Bronchial epithelial cell (primary cell): ENCODE measurements around the gene TNRC6A. TPM values are rescaled to one million over a fixed set of nuclear protein-coding genes. Genes with fewer than 3 reads are reported as not detected.

ENCODE experiments used
- DNase-seq: peaks from one replicate; pipeline ENCODE4 v3.0.0-alpha.2; 2010; ENCODE audit warnings: low read depth
- FAIRE-seq: peaks from 2 replicates; lab custom pipeline; 2011; peaks lifted over from hg19 to GRCh38; lab: Jason Lieb, UNC
- H3K27me3 ChIP-seq: 2 replicates; pipeline ENCODE4 v1.5.1; 2011; ENCODE audit warnings: low read length; ENCODE audit not compliant: control insufficient read depth, insufficient read depth
- H3K36me3 ChIP-seq: 2 replicates; pipeline ENCODE4 v1.5.1; 2011; ENCODE audit warnings: low read length; ENCODE audit not compliant: control insufficient read depth, insufficient read depth
- H3K4me3 ChIP-seq: 2 replicates; pipeline ENCODE4 v1.5.1; 2011; ENCODE audit warnings: mild to moderate bottlenecking, low read depth, low read length, control low read depth
- total RNA-seq: library from RNA; depleted of rRNA; stranded (reverse); fragments of >200 nt; gene quantifications from 2 replicates; pipeline ENCODE4 v1.2.1, GENCODE V29; 2014
- TF ChIP-seq, protein P1 (sequence below): IDR thresholded peaks from 2 replicates; pipeline ENCODE4 v1.5.1; 2011; ENCODE audit warnings: mild to moderate bottlenecking, moderate library complexity, low read length, control low read depth, inconsistent platforms; ENCODE audit not compliant: insufficient read depth, severe bottlenecking

TNRC6A gene
- total RNA-seq, 1 donor from 2014 or later = 14.2 TPM

DNA sequence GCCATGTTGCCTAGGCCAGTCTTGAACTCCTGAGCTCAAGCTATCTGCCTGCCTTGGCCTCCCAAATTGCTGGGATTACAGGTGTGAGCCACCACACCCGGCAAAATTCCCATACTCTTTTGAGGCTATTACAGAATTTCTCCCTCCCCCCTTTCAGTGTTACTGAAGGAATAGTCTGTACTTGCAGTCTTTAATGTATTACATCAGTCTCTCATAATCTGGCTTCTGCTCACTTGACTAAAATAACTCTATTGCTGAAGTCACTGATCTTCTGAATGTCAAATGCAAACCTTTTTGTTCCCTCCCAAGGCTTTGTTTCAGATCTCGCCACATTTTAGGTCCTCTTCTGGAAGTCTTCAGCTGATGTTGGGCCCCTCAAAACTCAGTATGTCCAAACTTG is 51.8 kb downstream of the TNRC6A start:
- no peak for DNase-seq
- no peak for FAIRE-seq
- H3K4me3 ChIP-seq = no peak overlapping the region
- TF ChIP-seq, protein P1, sequence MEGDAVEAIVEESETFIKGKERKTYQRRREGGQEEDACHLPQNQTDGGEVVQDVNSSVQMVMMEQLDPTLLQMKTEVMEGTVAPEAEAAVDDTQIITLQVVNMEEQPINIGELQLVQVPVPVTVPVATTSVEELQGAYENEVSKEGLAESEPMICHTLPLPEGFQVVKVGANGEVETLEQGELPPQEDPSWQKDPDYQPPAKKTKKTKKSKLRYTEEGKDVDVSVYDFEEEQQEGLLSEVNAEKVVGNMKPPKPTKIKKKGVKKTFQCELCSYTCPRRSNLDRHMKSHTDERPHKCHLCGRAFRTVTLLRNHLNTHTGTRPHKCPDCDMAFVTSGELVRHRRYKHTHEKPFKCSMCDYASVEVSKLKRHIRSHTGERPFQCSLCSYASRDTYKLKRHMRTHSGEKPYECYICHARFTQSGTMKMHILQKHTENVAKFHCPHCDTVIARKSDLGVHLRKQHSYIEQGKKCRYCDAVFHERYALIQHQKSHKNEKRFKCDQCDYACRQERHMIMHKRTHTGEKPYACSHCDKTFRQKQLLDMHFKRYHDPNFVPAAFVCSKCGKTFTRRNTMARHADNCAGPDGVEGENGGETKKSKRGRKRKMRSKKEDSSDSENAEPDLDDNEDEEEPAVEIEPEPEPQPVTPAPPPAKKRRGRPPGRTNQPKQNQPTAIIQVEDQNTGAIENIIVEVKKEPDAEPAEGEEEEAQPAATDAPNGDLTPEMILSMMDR = no peak
- no peaks in the 10 kb centered on the region for H3K27me3 ChIP-seq
- peaks cover 14% of the 10 kb centered on the region for H3K36me3 ChIP-seq

DNA sequence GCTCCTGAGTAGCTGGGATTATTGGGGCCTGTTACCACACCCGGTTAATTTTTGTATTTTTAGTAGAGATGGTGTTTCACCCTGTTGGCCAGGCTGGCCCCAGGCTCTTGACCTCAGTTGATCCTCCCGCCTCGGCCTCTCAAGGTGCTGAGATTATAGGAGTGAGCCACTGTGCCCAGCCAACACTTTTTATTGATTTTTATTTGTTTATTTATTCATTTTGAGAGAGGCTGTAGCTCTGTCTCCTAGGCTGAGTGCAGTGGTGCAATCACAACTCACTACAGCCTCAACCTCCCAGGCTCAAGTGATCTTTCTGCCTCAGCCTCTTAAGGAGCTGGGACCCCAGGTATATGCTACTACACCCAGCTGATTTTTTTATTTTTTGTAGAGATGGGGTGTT is 54.7 kb downstream of the TNRC6A start:
- no peaks in the 10 kb centered on the region for H3K27me3 ChIP-seq
- DNase-seq = no peak
- H3K36me3 ChIP-seq = peaks cover 5% of the 10 kb centered on the region
- FAIRE-seq = no peak
- no peak overlapping the region for H3K4me3 ChIP-seq
- TF ChIP-seq, protein P1 = no peak

DNA sequence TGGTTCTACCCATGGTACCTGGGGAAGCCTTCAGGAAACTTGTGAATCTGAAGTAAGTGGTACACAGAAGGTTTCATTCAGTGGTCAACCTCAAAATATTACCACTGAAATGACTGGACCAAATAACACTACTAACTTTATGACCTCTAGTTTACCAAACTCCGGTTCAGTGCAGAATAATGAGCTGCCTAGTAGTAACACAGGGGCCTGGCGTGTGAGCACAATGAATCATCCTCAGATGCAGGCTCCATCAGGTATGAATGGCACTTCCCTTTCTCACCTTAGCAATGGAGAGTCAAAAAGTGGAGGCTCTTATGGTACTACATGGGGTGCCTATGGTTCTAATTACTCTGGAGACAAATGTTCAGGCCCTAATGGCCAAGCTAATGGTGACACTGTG is 60.4 kb downstream of the TNRC6A start:
- Histone ChIP-seq H3K27me3 (no peaks in the 10 kb centered on the region), H3K4me3 (no peak overlapping the region), H3K36me3 (peaks cover 17% of the 10 kb centered on the region)
- DNase-seq (peak; percentile 48), FAIRE-seq (no peak)
- TF ChIP-seq, protein P1 = no peak

DNA sequence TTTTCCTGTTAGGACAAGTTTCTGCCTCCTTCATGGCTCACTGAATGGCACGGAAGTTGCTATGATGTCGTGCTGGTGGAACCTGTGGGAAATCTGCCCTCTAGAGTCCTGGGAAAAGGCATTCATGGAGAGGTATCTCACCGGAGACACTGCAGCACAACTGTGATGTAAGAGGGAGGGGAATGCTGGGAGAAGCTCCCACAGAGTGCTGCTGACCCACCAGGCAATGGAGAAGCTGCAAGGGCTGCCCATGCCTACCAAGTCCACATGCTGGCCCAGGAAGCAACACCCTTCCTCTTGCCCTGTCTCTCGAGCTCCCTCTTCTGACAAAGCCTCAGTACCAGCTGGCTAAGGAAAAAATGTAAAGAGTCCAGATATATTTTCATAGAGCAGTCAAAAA is 71.1 kb downstream of the TNRC6A start:
- no peaks in the 10 kb centered on the region for H3K27me3 ChIP-seq
- TF ChIP-seq, protein P1 = peak; percentile 56
- H3K4me3 ChIP-seq = no peak overlapping the region
- H3K36me3 ChIP-seq = peaks cover 12% of the 10 kb centered on the region
- FAIRE-seq (no peak), DNase-seq (peak; percentile 83)

DNA sequence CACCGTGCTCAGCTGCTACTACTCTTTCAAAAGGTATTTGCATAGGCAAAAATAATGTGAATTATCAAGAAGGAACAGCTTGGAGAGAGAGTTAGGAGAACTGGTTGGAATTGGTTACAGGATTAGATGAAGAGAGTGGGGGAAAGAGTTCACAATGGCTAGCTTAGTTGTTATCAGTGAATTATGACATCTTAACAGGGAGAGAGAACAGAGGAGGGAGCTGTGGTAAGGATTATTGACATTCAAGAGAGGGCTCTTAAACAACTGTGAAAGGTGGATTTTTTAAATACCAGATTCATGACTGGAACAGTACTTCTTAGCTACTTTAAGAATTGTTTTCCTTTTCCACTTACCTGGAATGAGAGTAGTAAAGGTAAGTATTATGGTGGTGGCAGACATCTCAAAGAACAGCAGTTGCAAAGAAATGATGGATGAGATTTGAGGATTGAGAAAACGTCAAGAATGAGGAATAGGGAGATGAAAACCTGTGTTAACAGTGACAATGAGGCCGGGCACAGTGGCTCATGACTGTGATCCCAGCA is 72.4 kb downstream of the TNRC6A start:
- Histone ChIP-seq H3K4me3 (no peak overlapping the region), H3K36me3 (peaks cover 17% of the 10 kb centered on the region), H3K27me3 (no peaks in the 10 kb centered on the region)
- TF ChIP-seq, protein P1 = no peak
- DNase-seq (no peak), FAIRE-seq (no peak)

DNA sequence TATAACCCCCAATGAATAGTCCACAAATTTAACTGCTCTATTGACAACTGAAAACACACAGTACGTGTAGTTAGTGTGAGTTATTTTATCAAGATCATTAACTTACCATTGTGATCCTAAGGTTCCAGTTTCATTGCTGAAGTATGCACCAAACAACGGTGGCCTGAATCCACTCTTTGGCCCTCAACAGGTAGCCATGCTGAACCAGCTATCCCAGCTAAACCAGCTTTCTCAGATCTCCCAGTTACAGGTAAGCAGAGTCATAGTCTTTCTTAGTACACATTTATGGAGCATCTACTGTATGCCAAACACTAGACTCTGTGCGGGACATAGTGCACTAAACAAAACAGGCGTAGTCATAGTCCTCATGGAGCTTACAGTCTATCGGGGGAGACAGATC is 76.0 kb downstream of the TNRC6A start:
- FAIRE-seq (no peak), DNase-seq (no peak)
- no peak overlapping the region for H3K4me3 ChIP-seq
- H3K27me3 ChIP-seq = no peaks in the 10 kb centered on the region
- peaks cover 24% of the 10 kb centered on the region for H3K36me3 ChIP-seq
- TF ChIP-seq, protein P1 = no peak
